Left cardiac atrium (tissue), 2 donors: ENCODE results near the gene COA1. TPM values are rescaled to one million over a fixed set of nuclear protein-coding genes. Genes with fewer than 3 reads are reported as not detected.

Experiments used
- total RNA-seq, 2 donors: library from RNA; stranded (reverse); fragmentation: NEBNext Ultra II Directional; extraction: Animal tissue kit (Norgen Biotek cat#: 25700); gene quantifications; one replicate each; pipeline ENCODE4 v1.2.1, GENCODE V29; 2021
- donor health status: DM: no; HTN: yes; CAD: no; lungs with severe emphysema.
- donor health status: DM: yes; HTN: yes; CAD: no.

COA1 gene
- total RNA-seq, 2 donors from 2014 or later = 52.7 to 55.4 TPM

Other genes starting within 250 kb of the COA1 start
- gene STK17A, start 146.4 kb downstream of the COA1 start, total RNA-seq = 10 to 100 TPM; 12.2 to 18.0 TPM
- gene BLVRA, start 29.2 kb upstream of the COA1 start, total RNA-seq = 10 to 100 TPM; 47.2 to 51.9 TPM
- 100 to 1,000 TPM; 125 to 139 TPM for gene MRPS24, start 140.0 kb upstream of the COA1 start, total RNA-seq
- gene URGCP, start 177.1 kb upstream of the COA1 start, total RNA-seq = 10 to 100 TPM; 27.8 to 37.4 TPM
- 10 to 100 TPM; 38.8 to 40.7 TPM for gene UBE2D4, start 196.9 kb upstream of the COA1 start, total RNA-seq